Measurements from ENCODE around the gene GRAMD2A. TPM values are rescaled to one million over a fixed set of nuclear protein-coding genes. Genes with fewer than 3 reads are reported as not detected.

The GRAMD2A gene
- total RNA-seq, 1 donor = not detected

- Histone ChIP-seq H3K4me2 (ENCODE audit: insufficient read depth, low read length) (no peak overlapping the region), H2AFZ (ENCODE audit: low read length) (no peak overlapping the region), H3K79me2 (ENCODE audit: insufficient read depth, low read length) (peaks cover 87% of the 10 kb centered on the region), H3K27me3 (ENCODE audit: insufficient read depth, low read length) (no peaks in the 10 kb centered on the region), H3K9me3 (ENCODE audit: low read depth, low read length) (no peaks in the 10 kb centered on the region), H3K4me3 (ENCODE audit: insufficient read depth, low read length) (no peak overlapping the region), H4K20me1 (ENCODE audit: insufficient read depth, low read length) (peaks cover 67% of the 10 kb centered on the region), H3K36me3 (ENCODE audit: insufficient read depth, low read length) (peaks cover 97% of the 10 kb centered on the region), H3K27ac (ENCODE audit: low read depth, low read length) (peak overlapping the region; percentile 59), H3K4me1 (ENCODE audit: insufficient read depth, low read length) (peaks cover 10% of the 10 kb centered on the region)
- DNase-seq (ENCODE audit: insufficient read length, low spot score, missing footprints) = no peak
- no peak for TF ChIP-seq CTCF (IDR thresholded peaks at IDR 0.05; ENCODE audit: extremely low read depth, low read depth, low read length)
These were observed 19.6 kb upstream of the GRAMD2A start for GRCh38 chr15:72217216-72217615.

GRCh38 chr15:72216079-72216478 is 18.5 kb upstream of the GRAMD2A start:
- peaks cover 98% of the 10 kb centered on the region for H3K36me3 ChIP-seq (ENCODE audit: insufficient read depth, low read length)
- no peak overlapping the region for H3K27ac ChIP-seq (ENCODE audit: low read depth, low read length)
- peaks cover 65% of the 10 kb centered on the region for H4K20me1 ChIP-seq (ENCODE audit: insufficient read depth, low read length)
- no peak for DNase-seq (ENCODE audit: insufficient read length, low spot score, missing footprints)
- H3K79me2 ChIP-seq (ENCODE audit: insufficient read depth, low read length) = peaks cover 87% of the 10 kb centered on the region
- H3K27me3 ChIP-seq (ENCODE audit: insufficient read depth, low read length) = no peaks in the 10 kb centered on the region
- no peak overlapping the region for H3K4me2 ChIP-seq (ENCODE audit: insufficient read depth, low read length)
- H3K4me1 ChIP-seq (ENCODE audit: insufficient read depth, low read length) = peaks cover 5% of the 10 kb centered on the region
- no peak for TF ChIP-seq CTCF (IDR thresholded peaks at IDR 0.05; ENCODE audit: extremely low read depth, low read depth, low read length)
- H3K4me3 ChIP-seq (ENCODE audit: insufficient read depth, low read length) = no peak overlapping the region
- H3K9me3 ChIP-seq (ENCODE audit: low read depth, low read length) = no peaks in the 10 kb centered on the region
- H2AFZ ChIP-seq (ENCODE audit: low read length) = no peak overlapping the region

GRCh38 chr15:72207558-72208085 is 10.0 kb upstream of the GRAMD2A start:
- no peaks in the 10 kb centered on the region for H3K27me3 ChIP-seq (ENCODE audit: insufficient read depth, low read length)
- H3K4me3 ChIP-seq (ENCODE audit: insufficient read depth, low read length) = no peak overlapping the region
- TF ChIP-seq CTCF (IDR thresholded peaks at IDR 0.05; ENCODE audit: extremely low read depth, low read depth, low read length) = no peak
- no peak overlapping the region for H2AFZ ChIP-seq (ENCODE audit: low read length)
- no peak overlapping the region for H3K27ac ChIP-seq (ENCODE audit: low read depth, low read length)
- H4K20me1 ChIP-seq (ENCODE audit: insufficient read depth, low read length) = peaks cover 77% of the 10 kb centered on the region
- peaks cover 18% of the 10 kb centered on the region for H3K4me1 ChIP-seq (ENCODE audit: insufficient read depth, low read length)
- H3K9me3 ChIP-seq (ENCODE audit: low read depth, low read length) = no peaks in the 10 kb centered on the region
- no peak overlapping the region for H3K4me2 ChIP-seq (ENCODE audit: insufficient read depth, low read length)
- H3K79me2 ChIP-seq (ENCODE audit: insufficient read depth, low read length) = peaks cover 85% of the 10 kb centered on the region
- H3K36me3 ChIP-seq (ENCODE audit: insufficient read depth, low read length) = peaks cover 98% of the 10 kb centered on the region
- no peak for DNase-seq (ENCODE audit: insufficient read length, low spot score, missing footprints)

- H3K4me3 ChIP-seq (ENCODE audit: insufficient read depth, low read length) = no peak overlapping the region
- H3K36me3 ChIP-seq (ENCODE audit: insufficient read depth, low read length) = peaks cover 98% of the 10 kb centered on the region
- peaks cover 81% of the 10 kb centered on the region for H3K79me2 ChIP-seq (ENCODE audit: insufficient read depth, low read length)
- peaks cover 83% of the 10 kb centered on the region for H4K20me1 ChIP-seq (ENCODE audit: insufficient read depth, low read length)
- H3K4me2 ChIP-seq (ENCODE audit: insufficient read depth, low read length) = no peak overlapping the region
- H3K9me3 ChIP-seq (ENCODE audit: low read depth, low read length) = no peaks in the 10 kb centered on the region
- peaks cover 18% of the 10 kb centered on the region for H3K4me1 ChIP-seq (ENCODE audit: insufficient read depth, low read length)
- H3K27me3 ChIP-seq (ENCODE audit: insufficient read depth, low read length) = no peaks in the 10 kb centered on the region
- no peak overlapping the region for H3K27ac ChIP-seq (ENCODE audit: low read depth, low read length)
- no peak overlapping the region for H2AFZ ChIP-seq (ENCODE audit: low read length)
- TF ChIP-seq CTCF (IDR thresholded peaks at IDR 0.05; ENCODE audit: extremely low read depth, low read depth, low read length) = no peak
- DNase-seq (ENCODE audit: insufficient read length, low spot score, missing footprints) = peak; percentile 55
These were observed 9.1 kb upstream of the GRAMD2A start for GRCh38 chr15:72206677-72207000.
